Measurements from ENCODE around the gene CXCR3. TPM values are rescaled to one million over a fixed set of nuclear protein-coding genes. Genes with fewer than 3 reads are reported as not detected.
"Not testable (repeated sequence)": the region's sequence is repeated elsewhere in the genome, so short reads cannot be mapped to it uniquely, and the experiment has no call there.

CXCR3 gene
- total and polyA plus RNA-seq, 11 donors = 0.11 to 2.6 (median 0.29) TPM; not detected in 6

DNA sequence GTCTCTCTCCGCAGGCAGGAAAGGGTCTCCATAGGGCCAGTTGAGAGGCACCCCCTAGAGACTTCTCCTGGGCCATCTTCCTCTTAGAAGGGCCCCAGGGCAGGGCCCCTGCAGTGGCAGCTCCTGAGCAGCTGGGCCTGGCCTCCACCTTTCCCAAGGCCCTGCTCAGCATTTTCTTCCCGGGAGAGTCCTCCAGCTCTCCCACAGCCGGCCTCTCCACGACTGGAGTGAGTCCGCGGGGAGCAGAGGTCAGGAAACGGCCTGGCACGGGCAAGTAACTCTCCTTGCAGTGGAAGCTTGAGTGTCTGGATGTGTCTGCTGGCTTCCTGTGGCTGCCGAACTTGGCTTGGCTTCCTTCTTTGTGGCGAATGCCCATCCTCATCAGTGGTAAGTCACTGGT is 47.4 kb upstream of the CXCR3 start:
- Histone ChIP-seq H3K36me3 (no peaks in the 10 kb centered on the region), H3K27me3 (no peaks in the 10 kb centered on the region), H3K9me3 (no peaks in the 10 kb centered on the region), H3K4me3 (no peak overlapping the region), H3K27ac (no peak overlapping the region), H3K4me1 (no peaks in the 10 kb centered on the region)
- ATAC-seq = no peak
- intact Hi-C loops (cut with DNase I) = no loop called here
- DNase-seq = no peak
- TF ChIP-seq, protein P1, sequence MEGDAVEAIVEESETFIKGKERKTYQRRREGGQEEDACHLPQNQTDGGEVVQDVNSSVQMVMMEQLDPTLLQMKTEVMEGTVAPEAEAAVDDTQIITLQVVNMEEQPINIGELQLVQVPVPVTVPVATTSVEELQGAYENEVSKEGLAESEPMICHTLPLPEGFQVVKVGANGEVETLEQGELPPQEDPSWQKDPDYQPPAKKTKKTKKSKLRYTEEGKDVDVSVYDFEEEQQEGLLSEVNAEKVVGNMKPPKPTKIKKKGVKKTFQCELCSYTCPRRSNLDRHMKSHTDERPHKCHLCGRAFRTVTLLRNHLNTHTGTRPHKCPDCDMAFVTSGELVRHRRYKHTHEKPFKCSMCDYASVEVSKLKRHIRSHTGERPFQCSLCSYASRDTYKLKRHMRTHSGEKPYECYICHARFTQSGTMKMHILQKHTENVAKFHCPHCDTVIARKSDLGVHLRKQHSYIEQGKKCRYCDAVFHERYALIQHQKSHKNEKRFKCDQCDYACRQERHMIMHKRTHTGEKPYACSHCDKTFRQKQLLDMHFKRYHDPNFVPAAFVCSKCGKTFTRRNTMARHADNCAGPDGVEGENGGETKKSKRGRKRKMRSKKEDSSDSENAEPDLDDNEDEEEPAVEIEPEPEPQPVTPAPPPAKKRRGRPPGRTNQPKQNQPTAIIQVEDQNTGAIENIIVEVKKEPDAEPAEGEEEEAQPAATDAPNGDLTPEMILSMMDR (IDR thresholded peaks at IDR 0.05) = no peak
- no peak for TF ChIP-seq POLR2A (IDR thresholded peaks at IDR 0.05)
- 62 to 100% (median 67%) methylated on average over 1 to 10 of the region's 10 CpGs for WGBS, 4 donors

DNA sequence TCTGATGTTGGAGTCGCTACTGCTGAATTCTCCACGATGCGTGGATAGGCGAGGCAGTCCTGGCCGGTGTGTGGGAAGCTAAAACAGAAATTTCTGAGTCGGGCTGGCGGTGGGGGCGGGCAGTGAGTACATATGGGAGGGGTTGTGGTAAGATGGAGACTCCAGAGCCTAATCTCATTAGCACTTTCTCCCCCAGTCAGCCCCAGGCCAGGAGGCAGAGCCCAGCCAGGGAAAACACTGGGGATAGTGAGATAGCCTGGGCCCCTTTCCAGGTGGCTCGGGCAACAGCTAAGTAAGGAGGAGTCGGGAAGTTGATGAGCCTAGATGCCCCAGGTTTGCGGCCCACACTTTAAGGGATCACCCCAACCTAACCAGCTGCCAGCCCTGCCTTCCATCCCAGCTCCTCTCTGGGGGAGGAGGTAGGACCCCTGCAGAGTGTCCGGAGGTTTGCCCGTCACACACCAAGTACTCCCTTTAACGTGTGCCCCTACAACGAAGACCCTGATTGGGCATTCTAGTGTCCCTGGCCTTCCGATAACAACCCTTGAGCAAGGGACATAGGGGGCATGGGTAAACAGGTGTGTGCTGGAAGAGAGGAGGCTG is 46.7 kb upstream of the CXCR3 start:
- no peak for ATAC-seq
- TF ChIP-seq POLR2A (IDR thresholded peaks at IDR 0.05) = no peak
- TF ChIP-seq, protein P1 (IDR thresholded peaks at IDR 0.05) = no peak
- no peak for DNase-seq
- intact Hi-C loops (cut with DNase I) = no loop called here
- no peak overlapping the region for H3K27ac ChIP-seq
- no peaks in the 10 kb centered on the region for H3K9me3 ChIP-seq
- H3K4me3 ChIP-seq = no peak overlapping the region
- H3K36me3 ChIP-seq = no peaks in the 10 kb centered on the region
- WGBS, 4 donors = 81 to 90% (median 85%) methylated on average over 15 to 16 of the region's 16 CpGs
- H3K27me3 ChIP-seq = no peaks in the 10 kb centered on the region
- no peaks in the 10 kb centered on the region for H3K4me1 ChIP-seq

DNA sequence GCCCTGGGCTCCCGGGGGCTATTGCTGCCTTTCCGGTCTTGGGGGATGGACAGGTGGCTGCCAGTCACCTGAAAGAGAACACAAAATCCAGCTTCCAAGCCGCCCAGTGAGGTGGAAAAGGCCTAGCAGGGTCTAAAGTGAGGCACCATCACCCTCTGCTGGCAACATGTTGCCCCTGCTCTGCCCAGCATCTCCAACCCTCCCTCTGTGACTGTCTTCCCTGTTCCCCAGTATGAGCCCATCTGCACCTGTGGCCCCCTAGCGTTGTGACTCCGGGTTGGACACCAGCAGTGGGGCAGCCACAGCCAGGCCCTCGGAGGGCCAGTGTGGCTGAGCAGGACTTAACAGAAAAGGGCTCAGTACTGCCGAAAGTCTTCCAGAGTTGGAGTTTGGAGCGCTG is 45.9 kb upstream of the CXCR3 start:
- intact Hi-C loops (cut with DNase I); H3K4me3 ChIP-seq; DNase-seq; H3K27ac ChIP-seq; H3K4me1 ChIP-seq; H3K27me3 ChIP-seq; H3K9me3 ChIP-seq; H3K36me3 ChIP-seq: not testable (repeated sequence)
- ATAC-seq = peak in 1 of 4 donors; percentile 55
- 53 to 62% (median 57%) methylated on average over 8 of the region's 8 CpGs for WGBS, 4 donors
- TF ChIP-seq, protein P1 (IDR thresholded peaks at IDR 0.05) = peak in 4 of 12 donors; percentile 12 to 18 (median 14)

DNA sequence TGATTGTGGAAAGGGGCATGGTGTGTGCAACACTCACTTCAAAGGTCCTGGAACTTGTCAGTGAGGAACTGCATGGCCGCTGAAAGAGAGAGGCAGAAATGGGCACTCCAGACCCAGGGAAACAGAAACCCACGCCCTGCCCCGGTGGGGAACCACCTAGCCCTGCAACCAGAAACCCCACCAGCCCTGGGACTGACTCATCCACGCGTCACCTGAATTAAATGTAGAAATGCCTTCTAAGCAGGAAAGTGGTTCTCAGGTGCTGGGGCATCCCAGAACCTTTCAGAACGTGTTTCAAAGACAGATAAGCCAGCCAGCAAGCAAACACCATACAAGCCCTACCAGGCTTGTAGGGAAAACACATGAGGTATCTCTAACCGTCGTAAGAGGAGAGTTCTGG is 44.9 kb upstream of the CXCR3 start:
- DNase-seq; H3K27me3 ChIP-seq; intact Hi-C loops (cut with DNase I); H3K36me3 ChIP-seq; H3K4me3 ChIP-seq; H3K4me1 ChIP-seq; H3K9me3 ChIP-seq; ATAC-seq; H3K27ac ChIP-seq: not testable (repeated sequence)
- WGBS, 4 donors = 81 to 89% (median 84%) methylated on average over 2 to 8 of the region's 8 CpGs

DNA sequence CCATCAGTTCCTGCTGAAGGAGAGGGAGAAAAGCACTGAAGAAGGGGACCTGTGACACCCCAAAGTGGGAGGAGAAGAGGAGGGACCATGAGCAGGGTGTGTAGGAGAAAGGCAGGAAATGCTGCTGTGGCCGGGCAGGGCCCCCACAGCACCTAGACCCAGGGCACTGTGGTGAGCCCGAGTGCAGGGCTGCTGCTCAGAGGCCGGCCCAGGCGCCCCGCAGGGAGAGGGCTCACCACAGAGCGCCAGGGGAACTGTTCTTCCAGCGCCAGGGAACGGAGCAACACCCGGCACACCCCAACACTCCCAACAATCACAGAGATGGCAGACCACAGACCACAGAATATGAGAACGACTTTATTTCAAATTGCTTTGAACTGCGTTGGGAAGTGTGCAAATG is 44.3 kb upstream of the CXCR3 start:
- not testable (repeated sequence) for ATAC-seq

More for the DNA sequence above, 44.3 kb upstream of the CXCR3 start:
- H3K9me3 ChIP-seq; H3K27ac ChIP-seq; H3K36me3 ChIP-seq; H3K27me3 ChIP-seq; DNase-seq; H3K4me1 ChIP-seq; intact Hi-C loops (cut with DNase I); H3K4me3 ChIP-seq: not testable (repeated sequence)
- WGBS, 4 donors = 63 to 73% (median 69%) methylated on average over 11 of the region's 11 CpGs

All from heart left ventricle (tissue), 16 donors.